Lung (tissue), 12 donors: ENCODE data around the gene FBN3. TPM values are rescaled to one million over a fixed set of nuclear protein-coding genes. Genes with fewer than 3 reads are reported as not detected.

Experiments used
- ATAC-seq: fragments of 200-7000 bp; cut with Tn5 transposase; one replicate; pipeline ENCODE4 v1.9.1; 2020; ENCODE audit warnings: moderate number of reproducible peaks; ENCODE audit not compliant: insufficient read depth, low FRiP score
- DNase-seq, 3 donors: peaks; one replicate each; pipeline ENCODE4 v3.0.0-alpha.2; 2013 to 2017
- H3K27ac ChIP-seq, 2 donors: one replicate each; pipeline ENCODE4 v1.5.1; 2013; ENCODE audit warnings: mild to moderate bottlenecking in 2 of 2, moderate library complexity in 2 of 2, control low read depth in 1 of 2, inconsistent platforms in 1 of 2, low read depth in 1 of 2, low read length in 1 of 2
- H3K27me3 ChIP-seq, 3 donors: one replicate each; pipeline ENCODE4 v1.5.1; 2013; ENCODE audit warnings: low read length in 2 of 3; ENCODE audit not compliant: control insufficient read depth in 3 of 3, insufficient read depth in 3 of 3
- H3K36me3 ChIP-seq, 4 donors: one replicate each; pipeline ENCODE4 v1.5.1; 2013; ENCODE audit warnings: low read length in 4 of 4, mild to moderate bottlenecking in 1 of 4, moderate library complexity in 1 of 4; ENCODE audit not compliant: control insufficient read depth in 4 of 4, insufficient read depth in 4 of 4
- H3K4me1 ChIP-seq, 5 donors: one replicate each; pipeline ENCODE4 v1.5.1; 2013; ENCODE audit warnings: low read length in 5 of 5, mild to moderate bottlenecking in 2 of 5, moderate library complexity in 1 of 5; ENCODE audit not compliant: control insufficient read depth in 5 of 5, insufficient read depth in 5 of 5
- H3K4me3 ChIP-seq: one replicate; pipeline ENCODE4 v1.5.1; 2013; ENCODE audit warnings: mild to moderate bottlenecking, control low read depth, moderate library complexity
- H3K9ac ChIP-seq, 2 donors: one replicate each; pipeline ENCODE4 v1.5.1; 2013; ENCODE audit warnings: low read length in 2 of 2, control low read depth in 1 of 2; ENCODE audit not compliant: insufficient read depth in 1 of 2
- H3K9me3 ChIP-seq, 4 donors: one replicate each; pipeline ENCODE4 v1.5.1; 2013; ENCODE audit warnings: low read length in 3 of 4, mild to moderate bottlenecking in 1 of 4, moderate library complexity in 1 of 4; ENCODE audit not compliant: control insufficient read depth in 4 of 4, insufficient read depth in 3 of 4
- WGBS, 2 donors: extraction: QIAGEN DNeasy Blood & Tissue Kit; methylation state at CpG; one replicate each; pipeline ENCODE4 v1.1.7; 2013; 5-methylcytosine and 5-hydroxymethylcytosine counted together
- polyA plus RNA-seq, 2 donors: library from polyadenylated mRNA; stranded (reverse); fragments of 200-250 nt; gene quantifications; one replicate each; pipeline ENCODE4 v1.2.1, GENCODE V29; 2013
- total RNA-seq, 2 donors: library from RNA; depleted of rRNA in 1 of 2; stranded (reverse); fragments of >200 nt in 1 of 2; gene quantifications; one replicate each; pipeline ENCODE4 v1.2.1, GENCODE V29; 2014 to 2021
- TF ChIP-seq, protein P1 (sequence below): IDR thresholded peaks from 2 replicates; pipeline ENCODE4 v1.5.1; 2012; ENCODE audit warnings: mild to moderate bottlenecking; ENCODE audit errors: control extremely low read depth, extremely low read depth
- donor health status: control.
- donor health status: control.
- donor health status: Bipolar disorder and iron deficiency.
- donor health status: healthy.
- donor health status: DM: yes; HTN: yes; CAD: no.

FBN3 gene
- total and polyA plus RNA-seq, 4 donors, result 0.32 to 26.4 (median 2.1) TPM

DNA sequence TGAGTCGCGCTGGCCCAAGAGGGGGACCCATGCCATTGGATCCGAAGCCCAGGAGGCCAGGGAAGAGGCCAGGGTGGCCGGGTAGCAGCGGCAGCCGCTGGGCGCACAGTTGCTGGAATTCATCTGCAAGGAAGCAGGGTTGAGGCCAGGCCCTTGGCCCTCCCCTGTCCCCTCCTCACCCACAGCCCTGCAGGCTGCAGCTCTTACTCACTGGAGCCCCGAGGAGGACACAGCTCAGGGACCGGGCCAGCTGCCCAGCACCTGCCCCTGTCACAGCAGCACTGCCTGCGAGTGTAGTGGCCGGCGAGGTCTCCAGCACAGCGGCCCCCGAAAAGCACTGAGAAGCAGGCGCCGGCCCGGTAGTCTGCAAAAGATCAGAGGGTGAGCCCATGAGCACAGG lies 11.2 kb downstream of the FBN3 start:
- H3K27ac ChIP-seq, result no peak overlapping the region
- H3K9ac ChIP-seq, result no peak overlapping the region
- no peaks in the 10 kb centered on the region for H3K27me3 ChIP-seq
- 90 to 94% methylated on average over 17 of the region's 17 CpGs for WGBS, 2 donors
- DNase-seq (no peak), ATAC-seq (no peak)
- no peaks in the 10 kb centered on the region for H3K9me3 ChIP-seq
- TF ChIP-seq, protein P1, sequence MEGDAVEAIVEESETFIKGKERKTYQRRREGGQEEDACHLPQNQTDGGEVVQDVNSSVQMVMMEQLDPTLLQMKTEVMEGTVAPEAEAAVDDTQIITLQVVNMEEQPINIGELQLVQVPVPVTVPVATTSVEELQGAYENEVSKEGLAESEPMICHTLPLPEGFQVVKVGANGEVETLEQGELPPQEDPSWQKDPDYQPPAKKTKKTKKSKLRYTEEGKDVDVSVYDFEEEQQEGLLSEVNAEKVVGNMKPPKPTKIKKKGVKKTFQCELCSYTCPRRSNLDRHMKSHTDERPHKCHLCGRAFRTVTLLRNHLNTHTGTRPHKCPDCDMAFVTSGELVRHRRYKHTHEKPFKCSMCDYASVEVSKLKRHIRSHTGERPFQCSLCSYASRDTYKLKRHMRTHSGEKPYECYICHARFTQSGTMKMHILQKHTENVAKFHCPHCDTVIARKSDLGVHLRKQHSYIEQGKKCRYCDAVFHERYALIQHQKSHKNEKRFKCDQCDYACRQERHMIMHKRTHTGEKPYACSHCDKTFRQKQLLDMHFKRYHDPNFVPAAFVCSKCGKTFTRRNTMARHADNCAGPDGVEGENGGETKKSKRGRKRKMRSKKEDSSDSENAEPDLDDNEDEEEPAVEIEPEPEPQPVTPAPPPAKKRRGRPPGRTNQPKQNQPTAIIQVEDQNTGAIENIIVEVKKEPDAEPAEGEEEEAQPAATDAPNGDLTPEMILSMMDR, result no peak
- peaks cover 0 to 20% (median 0%) of the 10 kb centered on the region in 5 donors for H3K4me1 ChIP-seq
- H3K4me3 ChIP-seq, result no peak overlapping the region
- peaks cover 0 to 3% (median 0%) of the 10 kb centered on the region in 4 donors for H3K36me3 ChIP-seq

DNA sequence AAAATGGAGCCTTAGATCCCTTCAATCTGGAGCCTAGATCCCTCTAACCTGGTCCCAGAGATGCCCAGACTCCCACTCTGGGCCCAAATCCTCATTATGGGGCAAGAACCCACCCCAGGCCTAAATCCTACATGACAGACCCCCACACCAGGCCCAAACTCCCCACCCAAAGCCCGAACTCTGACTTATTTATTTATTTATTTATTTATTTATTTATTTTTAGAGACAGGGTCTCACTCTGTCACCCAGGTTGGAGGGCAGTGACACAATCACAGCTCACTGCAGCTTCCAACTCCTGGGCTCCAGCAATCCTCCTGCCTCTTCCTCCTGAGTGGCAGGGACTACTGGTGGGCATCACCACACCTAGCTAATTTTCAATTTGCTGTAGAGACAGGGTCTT lies 12.0 kb downstream of the FBN3 start:
- Histone ChIP-seq H3K27me3 (no peaks in the 10 kb centered on the region), H3K9me3 (no peaks in the 10 kb centered on the region), H3K36me3 (peaks cover 0 to 3% (median 0%) of the 10 kb centered on the region in 4 donors), H3K4me1 (peaks cover 0 to 12% (median 0%) of the 10 kb centered on the region in 5 donors), H3K27ac (no peak overlapping the region), H3K9ac (no peak overlapping the region), H3K4me3 (no peak overlapping the region)
- TF ChIP-seq, protein P1, result no peak
- DNase-seq, result no peak
- WGBS, 2 donors, result 86 to 93% methylated on average over 1 of the region's 1 CpG
- ATAC-seq, result no peak

DNA sequence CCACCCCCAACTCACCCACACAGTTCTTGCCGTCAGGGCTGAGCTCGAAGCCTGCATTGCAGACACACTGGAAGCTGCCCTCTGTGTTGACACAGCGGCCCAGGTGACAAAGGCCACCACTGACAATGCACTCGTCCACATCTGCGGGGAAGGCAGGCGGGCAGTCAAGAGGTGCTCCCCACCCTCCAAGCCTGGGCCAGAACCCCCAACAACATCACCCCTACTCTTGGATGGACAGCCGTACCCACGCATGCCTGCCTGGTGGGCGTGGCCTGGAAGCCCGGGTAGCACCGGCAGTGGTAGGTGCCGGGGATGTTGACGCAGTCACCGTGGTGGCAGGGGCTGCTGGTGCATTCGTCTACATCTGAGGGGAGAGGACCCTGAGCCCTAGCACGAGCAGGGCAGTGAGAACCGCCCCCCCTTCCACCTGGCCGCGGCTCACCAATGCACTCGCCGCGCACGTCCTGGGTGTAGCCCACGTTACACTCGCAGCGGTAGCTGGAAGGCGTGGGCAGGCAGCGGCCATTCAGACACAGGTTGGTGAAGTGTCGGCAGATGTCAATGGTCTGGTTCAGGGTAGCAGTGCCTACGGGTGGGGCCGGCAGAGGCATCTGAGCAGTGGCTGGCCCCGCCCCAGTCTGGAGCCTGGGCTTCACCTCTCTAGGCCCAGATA lies 13.3 kb downstream of the FBN3 start:
- peaks cover 0 to 9% (median 0%) of the 10 kb centered on the region in 5 donors for H3K4me1 ChIP-seq
- H3K27ac ChIP-seq, result no peak overlapping the region
- H3K27me3 ChIP-seq, result no peaks in the 10 kb centered on the region
- peaks cover 0 to 3% (median 0%) of the 10 kb centered on the region in 4 donors for H3K36me3 ChIP-seq
- DNase-seq, result no peak
- no peaks in the 10 kb centered on the region for H3K9me3 ChIP-seq
- no peak overlapping the region for H3K4me3 ChIP-seq
- WGBS, 2 donors, result 91 to 94% methylated on average over 32 of the region's 32 CpGs
- ATAC-seq, result no peak
- TF ChIP-seq, protein P1, result no peak
- no peak overlapping the region for H3K9ac ChIP-seq
